GM12873 (cell line): ENCODE results near the gene MDM2.
A peak's percentile ranks its signal among the peaks of the same experiment; 100 is the strongest.

Source experiments
- CTCF ChIP-seq: IDR thresholded peaks from 2 replicates; pipeline ENCODE4 v1.5.1; 2012; ENCODE audit warnings: low read depth, mild to moderate bottlenecking, moderate library complexity, low read length, control low read depth; ENCODE audit not compliant: insufficient read depth; ENCODE audit errors: missing control alignments

The MDM2 gene

GRCh38 chr12:68866950-68867349 is 59.0 kb downstream of the MDM2 start:
- TF ChIP-seq CTCF, result no peak

DNA sequence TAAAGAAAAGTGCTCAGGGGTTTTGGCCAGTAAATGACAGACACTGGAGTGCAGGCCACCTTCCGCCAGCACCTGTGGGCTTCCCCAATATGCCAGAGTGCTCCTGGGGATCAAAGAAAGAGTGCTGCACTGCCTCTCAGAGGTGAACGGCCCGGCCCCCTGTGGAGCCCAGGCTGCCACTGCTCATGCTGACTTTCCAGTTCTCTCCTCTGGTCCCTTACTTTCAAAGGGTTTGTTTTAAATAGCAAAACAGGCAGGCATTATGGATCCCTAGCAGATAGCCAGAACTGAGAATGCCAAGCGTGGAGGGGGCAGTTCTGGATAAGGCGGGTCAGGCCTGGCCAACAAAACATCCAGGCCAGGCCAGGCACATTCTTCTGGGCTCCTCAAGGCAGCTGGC is 59.6 kb downstream of the MDM2 start:
- no peak for TF ChIP-seq CTCF

DNA sequence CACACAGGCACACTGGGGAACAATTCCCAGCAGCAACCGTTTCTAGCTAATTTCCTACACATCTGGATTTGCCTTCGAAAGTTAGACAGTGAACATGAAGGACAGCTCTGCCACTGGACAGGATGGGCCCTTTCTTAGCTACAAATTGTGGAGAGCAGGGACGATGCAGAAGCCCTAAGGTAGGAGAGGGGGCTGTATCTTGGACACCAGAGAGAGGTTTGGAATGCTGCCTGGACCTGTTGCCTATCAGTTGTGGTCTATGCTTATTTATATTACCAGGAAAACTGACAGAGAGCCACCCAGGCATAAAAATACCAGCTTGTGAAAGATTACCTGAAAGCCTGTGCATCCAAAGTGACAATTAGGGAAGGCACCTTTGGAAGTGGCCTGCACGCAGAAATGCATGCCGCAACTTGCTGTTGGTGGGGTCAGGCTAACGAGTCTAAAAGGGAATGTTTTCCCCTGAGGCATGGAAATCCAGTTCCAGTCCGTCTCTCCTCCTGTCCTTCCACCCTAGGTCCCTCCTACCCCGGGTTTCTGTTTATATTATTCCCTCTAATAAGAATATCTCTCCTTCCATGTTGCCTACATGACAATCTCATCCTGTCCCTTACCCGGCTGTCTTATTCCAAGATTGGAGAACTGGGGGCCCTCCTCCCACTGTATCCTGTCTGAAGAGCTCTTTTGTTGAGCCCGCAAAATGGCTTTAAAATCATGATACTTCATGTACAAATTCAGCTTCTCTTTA is 60.2 kb downstream of the MDM2 start:
- no peak for TF ChIP-seq CTCF

DNA sequence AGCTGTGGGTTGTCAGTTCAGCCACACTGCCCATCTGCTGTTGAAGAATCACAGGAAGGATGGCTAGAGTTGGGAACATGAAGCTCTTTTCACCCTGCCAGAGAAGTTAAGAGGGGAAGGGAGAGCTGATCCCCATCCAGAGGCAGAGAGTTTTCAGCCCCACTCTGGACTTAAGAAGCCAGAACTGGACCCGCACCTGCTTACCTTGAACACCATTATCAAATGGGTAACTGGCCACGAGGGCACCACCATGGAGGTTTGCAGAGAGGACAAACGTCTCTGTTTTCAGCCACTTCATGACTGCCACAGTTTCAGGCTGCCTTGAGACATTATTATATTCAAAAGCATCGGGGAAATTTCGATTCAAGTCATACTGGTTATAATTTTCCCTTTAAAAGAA is 62.0 kb downstream of the MDM2 start:
- no peak for TF ChIP-seq CTCF

- no peak for TF ChIP-seq CTCF
These were observed 62.5 kb downstream of the MDM2 start for GRCh38 chr12:68870443-68870842.

- TF ChIP-seq CTCF, result no peak
These were observed 63.4 kb downstream of the MDM2 start for GRCh38 chr12:68871396-68871795.

GRCh38 chr12:68871921-68872320 is 63.9 kb downstream of the MDM2 start:
- TF ChIP-seq CTCF, result peak; percentile 54
